VCaP (cell line): Measurements from ENCODE around the gene FEZF1.

Experiments
- H3K27ac ChIP-seq: fragments of 450-650 bp; 2 replicates; pipeline ENCODE4 v1.5.1; 2017
- CTCF ChIP-seq: fragments of 450-650 bp; conservative IDR thresholded peaks from 2 replicates; pipeline ENCODE4 v1.5.1; 2017; ENCODE audit warnings: mild to moderate bottlenecking, moderate library complexity

FEZF1 gene

GRCh38 chr7:122306320-122307227 lies 2.0 kb upstream of the FEZF1 start:
- TF ChIP-seq CTCF = no peak
- no peak overlapping the region for H3K27ac ChIP-seq

GRCh38 chr7:122305475-122306319 lies 1.1 kb upstream of the FEZF1 start:
- no peak overlapping the region for H3K27ac ChIP-seq
- TF ChIP-seq CTCF = no peak

- TF ChIP-seq CTCF = no peak
- no peak overlapping the region for H3K27ac ChIP-seq
Measured at GRCh38 chr7:122304996-122305421, 459 bp upstream of the FEZF1 start.

- no peak for TF ChIP-seq CTCF
- no peak overlapping the region for H3K27ac ChIP-seq
Measured at GRCh38 chr7:122303531-122304318, 825 bp downstream of the FEZF1 start.

- H3K27ac ChIP-seq = no peak overlapping the region
- TF ChIP-seq CTCF = no peak
Measured at GRCh38 chr7:122302761-122303530, 1.6 kb downstream of the FEZF1 start.

- no peak for TF ChIP-seq CTCF
- H3K27ac ChIP-seq = no peak overlapping the region
Measured at GRCh38 chr7:122301858-122302760, 2.4 kb downstream of the FEZF1 start.
